ENCODE results near the gene DNAH3.
A peak's percentile ranks its signal among the peaks of the same experiment; 100 is the strongest.
"Not testable (repeated sequence)": the region's sequence is repeated elsewhere in the genome, so short reads cannot be mapped to it uniquely, and the experiment has no call there.

DNAH3 gene

GRCh38 chr16:21158208-21159110 is 7.8 kb upstream of the DNAH3 start, which contains the start of gene LDAF1:
LDAF1 (plus strand) TSS chr16:21158674; CDS start chr16:21161183, 2,509 bp downstream.
- H3K9me3 ChIP-seq (ENCODE audit: control insufficient read depth, low read length): no peaks in the 10 kb centered on the region
- H3K27ac ChIP-seq (ENCODE audit: insufficient read depth, low read depth, low read length, poor library complexity, severe bottlenecking): no peak within 1 kb of the TSS
- H3K4me1 ChIP-seq (ENCODE audit: control insufficient read depth, insufficient read depth, low read length): peaks cover 2% of the 10 kb centered on the region
- H3K4me3 ChIP-seq (ENCODE audit: insufficient read depth, low read depth, low read length): peak within 1 kb of the TSS; percentile 71
- H3K36me3 ChIP-seq (ENCODE audit: control insufficient read depth, insufficient read depth, low read length): peaks cover 3% of the 10 kb centered on the region
- 1 to 2% methylated on average over 59 of the region's 59 CpGs for WGBS, 2 experiments
- peaks cover 8% of the 10 kb centered on the region for H3K27me3 ChIP-seq (ENCODE audit: control insufficient read depth, insufficient read depth, low read length, poor library complexity, severe bottlenecking)

GRCh38 chr16:21157632-21158031 is 7.0 kb upstream of the DNAH3 start:
- Histone ChIP-seq H3K9me3 (ENCODE audit: control insufficient read depth, low read length) (no peaks in the 10 kb centered on the region), H3K4me1 (ENCODE audit: control insufficient read depth, insufficient read depth, low read length) (peaks cover 2% of the 10 kb centered on the region), H3K27ac (ENCODE audit: insufficient read depth, low read depth, low read length, poor library complexity, severe bottlenecking) (no peak overlapping the region), H3K36me3 (ENCODE audit: control insufficient read depth, insufficient read depth, low read length) (no peaks in the 10 kb centered on the region), H3K27me3 (ENCODE audit: control insufficient read depth, insufficient read depth, low read length, poor library complexity, severe bottlenecking) (peaks cover 8% of the 10 kb centered on the region), H3K4me3 (ENCODE audit: insufficient read depth, low read depth, low read length) (no peak overlapping the region)
- 87 to 89% methylated on average over 4 to 5 of the region's 5 CpGs for WGBS, 2 experiments

GRCh38 chr16:21156767-21157467 is 6.3 kb upstream of the DNAH3 start:
- no peaks in the 10 kb centered on the region for H3K9me3 ChIP-seq (ENCODE audit: control insufficient read depth, low read length)
- WGBS, 2 experiments: 61 to 64% methylated on average over 6 of the region's 6 CpGs
- H3K4me1 ChIP-seq (ENCODE audit: control insufficient read depth, insufficient read depth, low read length): peaks cover 2% of the 10 kb centered on the region
- no peaks in the 10 kb centered on the region for H3K36me3 ChIP-seq (ENCODE audit: control insufficient read depth, insufficient read depth, low read length)
- no peak overlapping the region for H3K4me3 ChIP-seq (ENCODE audit: insufficient read depth, low read depth, low read length)
- H3K27ac ChIP-seq (ENCODE audit: insufficient read depth, low read depth, low read length, poor library complexity, severe bottlenecking): no peak overlapping the region
- peaks cover 8% of the 10 kb centered on the region for H3K27me3 ChIP-seq (ENCODE audit: control insufficient read depth, insufficient read depth, low read length, poor library complexity, severe bottlenecking)

- not testable (repeated sequence) for H3K27ac ChIP-seq (ENCODE audit: insufficient read depth, low read depth, low read length, poor library complexity, severe bottlenecking); H3K4me1 ChIP-seq (ENCODE audit: control insufficient read depth, insufficient read depth, low read length); H3K36me3 ChIP-seq (ENCODE audit: control insufficient read depth, insufficient read depth, low read length); H3K27me3 ChIP-seq (ENCODE audit: control insufficient read depth, insufficient read depth, low read length, poor library complexity, severe bottlenecking); H3K4me3 ChIP-seq (ENCODE audit: insufficient read depth, low read depth, low read length); H3K9me3 ChIP-seq (ENCODE audit: control insufficient read depth, low read length)
- WGBS, 2 experiments: 88 to 92% methylated on average over 1 of the region's 1 CpG
These were observed 5.4 kb upstream of the DNAH3 start for GRCh38 chr16:21156011-21156410.

GRCh38 chr16:21153124-21153729 is 2.6 kb upstream of the DNAH3 start:
- WGBS, 2 experiments: 94% methylated on average over 10 to 11 of the region's 11 CpGs
- not testable (repeated sequence) for H3K4me3 ChIP-seq (ENCODE audit: insufficient read depth, low read depth, low read length); H3K27me3 ChIP-seq (ENCODE audit: control insufficient read depth, insufficient read depth, low read length, poor library complexity, severe bottlenecking)

GRCh38 chr16:21152160-21153030 is 1.7 kb upstream of the DNAH3 start:
- H3K4me3 ChIP-seq (ENCODE audit: insufficient read depth, low read depth, low read length); H3K27ac ChIP-seq (ENCODE audit: insufficient read depth, low read depth, low read length, poor library complexity, severe bottlenecking); H3K27me3 ChIP-seq (ENCODE audit: control insufficient read depth, insufficient read depth, low read length, poor library complexity, severe bottlenecking); H3K36me3 ChIP-seq (ENCODE audit: control insufficient read depth, insufficient read depth, low read length); H3K9me3 ChIP-seq (ENCODE audit: control insufficient read depth, low read length); H3K4me1 ChIP-seq (ENCODE audit: control insufficient read depth, insufficient read depth, low read length): not testable (repeated sequence)
- 95 to 96% methylated on average over 51 of the region's 51 CpGs for WGBS, 2 experiments

More at GRCh38 chr16:21153124-21153729, 2.6 kb upstream of the DNAH3 start:
- not testable (repeated sequence) for H3K9me3 ChIP-seq (ENCODE audit: control insufficient read depth, low read length); H3K27ac ChIP-seq (ENCODE audit: insufficient read depth, low read depth, low read length, poor library complexity, severe bottlenecking); H3K36me3 ChIP-seq (ENCODE audit: control insufficient read depth, insufficient read depth, low read length); H3K4me1 ChIP-seq (ENCODE audit: control insufficient read depth, insufficient read depth, low read length)

GRCh38 chr16:21145738-21146137 is 4.9 kb downstream of the DNAH3 start:
- Histone ChIP-seq H3K4me1 (ENCODE audit: control insufficient read depth, insufficient read depth, low read length) (no peaks in the 10 kb centered on the region), H3K27me3 (ENCODE audit: control insufficient read depth, insufficient read depth, low read length, poor library complexity, severe bottlenecking) (no peaks in the 10 kb centered on the region), H3K9me3 (ENCODE audit: control insufficient read depth, low read length) (no peaks in the 10 kb centered on the region), H3K27ac (ENCODE audit: insufficient read depth, low read depth, low read length, poor library complexity, severe bottlenecking) (no peak overlapping the region), H3K36me3 (ENCODE audit: control insufficient read depth, insufficient read depth, low read length) (no peaks in the 10 kb centered on the region), H3K4me3 (ENCODE audit: insufficient read depth, low read depth, low read length) (no peak overlapping the region)
- 84 to 87% methylated on average over 5 of the region's 5 CpGs for WGBS, 2 experiments

- H3K27me3 ChIP-seq (ENCODE audit: control insufficient read depth, insufficient read depth, low read length, poor library complexity, severe bottlenecking): no peaks in the 10 kb centered on the region
- no peak overlapping the region for H3K27ac ChIP-seq (ENCODE audit: insufficient read depth, low read depth, low read length, poor library complexity, severe bottlenecking)
- H3K9me3 ChIP-seq (ENCODE audit: control insufficient read depth, low read length): no peaks in the 10 kb centered on the region
- H3K4me3 ChIP-seq (ENCODE audit: insufficient read depth, low read depth, low read length): no peak overlapping the region
- H3K4me1 ChIP-seq (ENCODE audit: control insufficient read depth, insufficient read depth, low read length): peaks cover 4% of the 10 kb centered on the region
- H3K36me3 ChIP-seq (ENCODE audit: control insufficient read depth, insufficient read depth, low read length): no peaks in the 10 kb centered on the region
- WGBS, 2 experiments: 78% methylated on average over 8 of the region's 8 CpGs
These were observed 16.6 kb downstream of the DNAH3 start for GRCh38 chr16:21134053-21134452.

- 74 to 81% methylated on average over 2 to 3 of the region's 3 CpGs for WGBS, 2 experiments
- Histone ChIP-seq H3K27me3 (ENCODE audit: control insufficient read depth, insufficient read depth, low read length, poor library complexity, severe bottlenecking) (no peaks in the 10 kb centered on the region), H3K36me3 (ENCODE audit: control insufficient read depth, insufficient read depth, low read length) (no peaks in the 10 kb centered on the region), H3K27ac (ENCODE audit: insufficient read depth, low read depth, low read length, poor library complexity, severe bottlenecking) (no peak overlapping the region), H3K9me3 (ENCODE audit: control insufficient read depth, low read length) (no peaks in the 10 kb centered on the region), H3K4me3 (ENCODE audit: insufficient read depth, low read depth, low read length) (no peak overlapping the region), H3K4me1 (ENCODE audit: control insufficient read depth, insufficient read depth, low read length) (peaks cover 4% of the 10 kb centered on the region)
These were observed 19.8 kb downstream of the DNAH3 start for GRCh38 chr16:21130811-21131210.
